ENCODE data around the gene FAM241B.

FAM241B gene

GRCh38 chr10:69632516-69633199 lies 2.6 kb downstream of the FAM241B start:
- no peak for TF ChIP-seq CTCF (conservative IDR thresholded peaks at IDR 0.05; ENCODE audit: control insufficient read depth, insufficient read depth, low read depth, low read length)

GRCh38 chr10:69633673-69634635 lies 3.9 kb downstream of the FAM241B start:
- no peak for TF ChIP-seq CTCF (conservative IDR thresholded peaks at IDR 0.05; ENCODE audit: control insufficient read depth, insufficient read depth, low read depth, low read length)
- no peak for DNase-seq (ENCODE audit: low read depth)
- no peak overlapping the region for H3K4me3 ChIP-seq (ENCODE audit: control insufficient read depth, low read depth, low read length)

More at GRCh38 chr10:69632516-69633199, 2.6 kb downstream of the FAM241B start:
- no peak for DNase-seq (ENCODE audit: low read depth)
- no peak overlapping the region for H3K4me3 ChIP-seq (ENCODE audit: control insufficient read depth, low read depth, low read length)

- no peak overlapping the region for H3K4me3 ChIP-seq (ENCODE audit: control insufficient read depth, low read depth, low read length)
- no peak for TF ChIP-seq CTCF (conservative IDR thresholded peaks at IDR 0.05; ENCODE audit: control insufficient read depth, insufficient read depth, low read depth, low read length)
- no peak for DNase-seq (ENCODE audit: low read depth)
These were observed 4.8 kb downstream of the FAM241B start for GRCh38 chr10:69634759-69635425.

- no peak for TF ChIP-seq CTCF (conservative IDR thresholded peaks at IDR 0.05; ENCODE audit: control insufficient read depth, insufficient read depth, low read depth, low read length)
- no peak overlapping the region for H3K4me3 ChIP-seq (ENCODE audit: control insufficient read depth, low read depth, low read length)
- DNase-seq (ENCODE audit: low read depth) = no peak
These were observed 5.6 kb downstream of the FAM241B start for GRCh38 chr10:69635428-69636272.

GRCh38 chr10:69636273-69636575 lies 6.2 kb downstream of the FAM241B start:
- DNase-seq (ENCODE audit: low read depth) = no peak
- no peak for TF ChIP-seq CTCF (conservative IDR thresholded peaks at IDR 0.05; ENCODE audit: control insufficient read depth, insufficient read depth, low read depth, low read length)
- H3K4me3 ChIP-seq (ENCODE audit: control insufficient read depth, low read depth, low read length) = no peak overlapping the region
